ENCODE measurements around the gene MBD3L5.
"Not testable (repeated sequence)": the region's sequence is repeated elsewhere in the genome, so short reads cannot be mapped to it uniquely, and the experiment has no call there.

MBD3L5 gene

DNA sequence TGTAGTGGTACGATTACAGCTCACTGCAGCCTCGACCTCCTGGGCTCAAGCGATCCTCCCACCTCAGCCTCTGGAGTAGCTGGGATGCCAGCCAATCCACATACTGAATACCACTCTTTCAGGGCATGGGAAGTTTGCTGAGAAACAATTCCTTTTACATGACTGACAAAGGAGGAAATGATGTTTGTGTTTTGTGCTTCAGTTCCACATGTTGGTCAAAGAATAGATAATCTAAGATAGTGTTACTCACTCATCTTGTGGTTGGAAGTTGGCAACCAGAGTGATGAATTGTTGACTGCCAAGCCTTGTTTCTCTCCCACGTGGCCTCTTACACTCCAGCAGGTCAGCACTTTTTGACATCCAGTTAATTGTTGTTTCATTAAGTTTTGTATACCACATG lies 16.7 kb upstream of the MBD3L5 start:
- no peak overlapping the region for H3K27ac ChIP-seq
- TF ChIP-seq CTCF (IDR thresholded peaks at IDR 0.05) (no peak), ZFX (IDR thresholded peaks at IDR 0.05; ENCODE audit: borderline replicate concordance) (no peak)

- no peak overlapping the region for H3K27ac ChIP-seq
- TF ChIP-seq ZFX (IDR thresholded peaks at IDR 0.05; ENCODE audit: borderline replicate concordance) (no peak), CTCF (IDR thresholded peaks at IDR 0.05) (no peak)
Measured at GRCh38 chr19:7018828-7019227, 11.6 kb upstream of the MBD3L5 start.

DNA sequence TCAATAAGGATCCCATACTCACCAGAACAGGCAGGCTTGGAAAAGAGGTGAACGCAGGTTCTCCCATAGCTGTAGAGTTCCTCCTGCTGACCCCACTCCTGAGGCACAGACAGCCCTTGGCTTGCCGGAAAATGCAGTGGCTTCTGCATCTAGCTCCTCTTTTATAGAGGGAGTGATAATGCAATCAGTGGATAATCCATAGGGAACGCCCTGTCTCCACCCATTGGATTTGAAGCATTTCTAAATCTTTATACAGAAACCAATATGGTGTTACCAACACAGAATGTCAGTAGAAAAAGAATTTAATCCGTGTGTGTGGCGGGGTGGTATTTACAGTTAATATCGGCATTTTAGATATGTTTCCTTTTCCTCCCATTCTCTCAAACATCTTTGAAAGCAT lies 9.0 kb upstream of the MBD3L5 start, which contains the start of gene MBD3L2B:
TSS of gene MBD3L2B (minus strand) at position 101 of the 400 bp plus-strand sequence. CDS start at position 67, 34 bp downstream.
- H3K27ac ChIP-seq: not testable (repeated sequence)

- H3K27ac ChIP-seq: not testable (repeated sequence)
Measured at GRCh38 chr19:7028790-7029189, 1.6 kb upstream of the MBD3L5 start.

DNA sequence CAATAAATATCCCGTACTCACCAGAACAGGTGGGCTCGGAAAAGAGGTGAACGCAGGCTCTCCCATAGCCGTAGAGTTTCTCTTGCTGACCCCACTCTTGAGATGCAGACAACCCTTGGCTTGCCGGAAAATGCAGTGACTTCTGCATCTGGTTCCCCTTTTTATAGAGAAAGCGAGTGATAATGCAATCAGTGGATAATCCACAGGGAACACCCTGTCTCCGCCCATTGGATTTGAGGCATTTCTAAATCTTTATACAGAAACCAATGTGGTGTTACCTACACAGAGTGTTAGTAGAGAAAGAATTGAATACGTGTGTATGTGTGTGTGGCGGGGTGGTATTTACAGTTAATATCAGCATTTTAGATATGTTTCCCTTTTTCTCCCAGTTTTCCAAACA lies 9.7 kb downstream of the MBD3L5 start, which contains the start of gene MBD3L4:
TSS of gene MBD3L4 (minus strand) at position 101 of the 400 bp plus-strand sequence. CDS start at position 66, 35 bp downstream.
- H3K27ac ChIP-seq: not testable (repeated sequence)

DNA sequence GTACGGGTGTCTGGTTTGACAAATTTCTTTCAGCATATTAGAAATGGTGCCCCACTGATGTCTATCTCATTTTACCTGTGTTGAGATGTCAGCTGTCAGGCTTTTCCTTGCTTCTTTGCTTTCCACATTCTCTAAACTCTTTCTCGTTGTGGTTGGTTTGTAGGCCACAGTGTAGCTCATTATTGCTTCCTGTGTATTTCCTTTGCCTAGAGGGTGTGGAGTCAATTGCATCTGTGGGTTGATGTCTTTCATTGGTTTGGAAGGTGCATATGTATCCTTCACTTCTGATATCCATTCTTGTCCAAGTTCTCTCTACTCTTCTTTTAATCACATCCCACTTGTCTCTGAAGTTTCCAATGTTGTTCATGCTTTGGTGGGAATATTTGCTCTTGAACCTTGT lies 11.2 kb downstream of the MBD3L5 start:
- H3K27ac ChIP-seq: not testable (repeated sequence)

- not testable (repeated sequence) for H3K27ac ChIP-seq
Measured at GRCh38 chr19:7049021-7049420, 18.6 kb downstream of the MBD3L5 start, which contains the start of gene MBD3L2. TSS of gene MBD3L2 (plus strand) at chr19:7049321. CDS start at chr19:7049374, 53 bp downstream.

- not testable (repeated sequence) for H3K27ac ChIP-seq
Measured at GRCh38 chr19:7051421-7051820, 21.0 kb downstream of the MBD3L5 start.

- H3K27ac ChIP-seq: not testable (repeated sequence)
Measured at GRCh38 chr19:7052896-7053295, 22.5 kb downstream of the MBD3L5 start.

- not testable (repeated sequence) for H3K27ac ChIP-seq
Measured at GRCh38 chr19:7054635-7055368, 24.4 kb downstream of the MBD3L5 start.

- not testable (repeated sequence) for H3K27ac ChIP-seq
Measured at GRCh38 chr19:7055679-7056078, 25.3 kb downstream of the MBD3L5 start.

DNA sequence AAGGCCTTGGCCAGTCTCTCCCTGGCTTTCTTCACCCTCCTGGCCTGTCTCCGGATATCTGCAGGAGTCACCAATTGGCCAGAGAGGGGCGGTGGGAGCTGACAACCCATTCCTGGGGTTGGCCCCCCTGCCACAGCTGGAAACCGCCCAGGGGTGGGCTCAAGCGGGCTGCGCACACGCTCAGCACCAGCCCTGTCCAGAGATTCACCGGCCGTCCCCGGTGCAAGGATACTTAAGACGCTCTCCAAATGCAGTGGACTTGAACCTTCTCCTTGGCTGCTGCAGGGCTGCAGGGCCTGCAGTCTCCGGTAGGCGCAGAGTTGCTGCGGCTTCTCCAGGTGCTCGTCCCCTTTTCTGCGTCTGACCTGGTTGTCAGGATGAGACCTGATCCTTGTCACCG lies 26.0 kb downstream of the MBD3L5 start:
- H3K27ac ChIP-seq: not testable (repeated sequence)

- H3K27ac ChIP-seq: not testable (repeated sequence)
Measured at GRCh38 chr19:7058576-7058975, 28.2 kb downstream of the MBD3L5 start, which contains the start of gene MBD3L3. TSS of gene MBD3L3 (minus strand) at chr19:7058676. CDS start at chr19:7058605, 71 bp downstream.

DNA sequence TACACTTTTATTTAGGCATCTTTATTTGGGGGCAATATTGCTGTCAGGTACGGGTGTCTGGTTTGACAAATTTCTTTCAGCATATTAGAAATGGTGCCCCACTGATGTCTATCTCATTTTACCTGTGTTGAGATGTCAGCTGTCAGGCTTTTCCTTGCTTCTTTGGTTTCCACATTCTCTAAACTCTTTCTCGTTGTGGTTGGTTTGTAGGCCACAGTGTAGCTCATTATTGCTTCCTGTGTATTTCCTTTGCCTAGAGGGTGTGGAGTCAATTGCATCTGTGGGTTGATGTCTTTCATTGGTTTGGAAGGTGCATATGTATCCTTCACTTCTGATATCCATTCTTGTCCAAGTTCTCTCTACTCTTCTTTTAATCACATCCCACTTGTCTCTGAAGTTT lies 29.6 kb downstream of the MBD3L5 start:
- H3K27ac ChIP-seq: not testable (repeated sequence)

Data from 22Rv1 (cell line).